ENCODE data around the gene SH3BP1.

SH3BP1 gene

GRCh38 chr22:37631448-37632173 lies 7.9 kb upstream of the SH3BP1 start:
- no peak for DNase-seq (ENCODE audit: low read depth)
- TF ChIP-seq, protein P1, sequence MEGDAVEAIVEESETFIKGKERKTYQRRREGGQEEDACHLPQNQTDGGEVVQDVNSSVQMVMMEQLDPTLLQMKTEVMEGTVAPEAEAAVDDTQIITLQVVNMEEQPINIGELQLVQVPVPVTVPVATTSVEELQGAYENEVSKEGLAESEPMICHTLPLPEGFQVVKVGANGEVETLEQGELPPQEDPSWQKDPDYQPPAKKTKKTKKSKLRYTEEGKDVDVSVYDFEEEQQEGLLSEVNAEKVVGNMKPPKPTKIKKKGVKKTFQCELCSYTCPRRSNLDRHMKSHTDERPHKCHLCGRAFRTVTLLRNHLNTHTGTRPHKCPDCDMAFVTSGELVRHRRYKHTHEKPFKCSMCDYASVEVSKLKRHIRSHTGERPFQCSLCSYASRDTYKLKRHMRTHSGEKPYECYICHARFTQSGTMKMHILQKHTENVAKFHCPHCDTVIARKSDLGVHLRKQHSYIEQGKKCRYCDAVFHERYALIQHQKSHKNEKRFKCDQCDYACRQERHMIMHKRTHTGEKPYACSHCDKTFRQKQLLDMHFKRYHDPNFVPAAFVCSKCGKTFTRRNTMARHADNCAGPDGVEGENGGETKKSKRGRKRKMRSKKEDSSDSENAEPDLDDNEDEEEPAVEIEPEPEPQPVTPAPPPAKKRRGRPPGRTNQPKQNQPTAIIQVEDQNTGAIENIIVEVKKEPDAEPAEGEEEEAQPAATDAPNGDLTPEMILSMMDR (IDR thresholded peaks at IDR 0.05; ENCODE audit: low read length, missing control alignments), result no peak
- no peak overlapping the region for H3K4me3 ChIP-seq (replicated peaks; ENCODE audit: low read depth, low read length)

GRCh38 chr22:37632174-37633088 lies 7.0 kb upstream of the SH3BP1 start:
- DNase-seq (ENCODE audit: low read depth), result no peak
- TF ChIP-seq, protein P1 (IDR thresholded peaks at IDR 0.05; ENCODE audit: low read length, missing control alignments), result no peak
- no peak overlapping the region for H3K4me3 ChIP-seq (replicated peaks; ENCODE audit: low read depth, low read length)

DNA sequence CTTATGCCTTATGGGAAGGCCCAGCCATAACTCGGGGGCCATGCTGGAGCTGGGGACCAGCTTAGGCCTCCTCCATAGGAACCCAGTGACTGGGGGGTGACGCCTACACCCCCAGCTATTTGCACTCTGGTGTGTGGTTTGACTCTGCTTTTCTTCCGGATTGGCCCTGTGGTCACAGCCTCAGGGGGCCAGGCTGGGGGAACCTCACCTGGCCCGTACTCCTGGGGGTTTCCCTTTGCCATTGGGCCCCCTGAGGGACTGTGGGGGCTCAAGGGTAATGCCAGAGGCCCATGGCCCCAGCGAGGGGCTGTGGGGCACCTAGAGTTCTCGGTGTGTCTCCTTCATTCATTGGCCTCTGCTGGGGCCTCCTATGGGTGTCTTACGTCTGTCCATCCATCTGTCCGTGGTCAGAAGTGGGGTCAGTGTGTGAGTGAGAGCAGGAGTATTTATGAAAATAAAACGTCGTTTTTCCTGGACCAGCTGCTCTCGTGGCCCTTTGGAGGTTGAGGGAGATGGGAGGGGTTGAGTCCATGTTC lies 6.3 kb upstream of the SH3BP1 start:
- no peak overlapping the region for H3K4me3 ChIP-seq (replicated peaks; ENCODE audit: low read depth, low read length)
- TF ChIP-seq, protein P1 (IDR thresholded peaks at IDR 0.05; ENCODE audit: low read length, missing control alignments), result no peak
- DNase-seq (ENCODE audit: low read depth), result no peak

DNA sequence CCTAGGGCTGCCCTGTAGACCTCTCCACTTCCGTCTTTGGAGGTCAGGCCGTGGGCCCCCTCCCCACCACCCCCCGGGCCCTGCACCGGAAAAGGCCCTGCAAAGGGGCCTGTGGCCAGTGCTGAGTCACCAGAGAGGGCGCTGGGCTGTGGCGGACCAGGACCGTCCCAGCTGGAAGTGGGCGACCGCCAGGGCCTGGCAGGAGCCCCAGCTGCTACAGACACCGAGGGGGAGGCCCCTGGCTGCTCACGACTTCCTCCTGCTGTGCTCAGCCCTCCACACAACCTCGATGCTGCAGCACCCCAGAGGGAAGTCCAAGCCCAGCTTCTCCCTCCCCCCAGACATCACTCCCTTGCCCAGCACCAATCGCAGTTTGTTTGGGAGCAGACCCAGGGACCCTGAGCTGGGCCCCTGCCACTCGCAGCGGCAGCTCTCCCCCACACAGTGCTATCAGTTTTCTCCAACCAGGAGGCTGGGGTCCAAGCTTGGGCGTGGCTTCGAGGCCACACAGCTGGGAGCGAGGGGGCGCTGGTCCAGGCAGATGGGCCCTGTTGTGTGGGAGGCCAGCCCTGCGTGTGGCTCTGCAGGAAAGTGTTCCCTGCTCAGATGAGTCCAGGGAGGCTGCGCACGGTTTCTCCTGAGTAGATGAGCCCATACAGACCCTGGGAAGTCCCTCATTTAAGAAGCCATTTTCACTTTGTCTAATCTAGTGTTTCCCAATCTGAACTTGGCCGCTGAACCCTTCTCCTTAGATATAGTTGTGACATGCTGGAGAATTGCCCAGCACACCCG lies 5.6 kb upstream of the SH3BP1 start:
- TF ChIP-seq, protein P1 (IDR thresholded peaks at IDR 0.05; ENCODE audit: low read length, missing control alignments), result no peak
- peak overlapping the region; percentile 32 for H3K4me3 ChIP-seq (replicated peaks; ENCODE audit: low read depth, low read length)
- peak; percentile 95 for DNase-seq (ENCODE audit: low read depth)

DNA sequence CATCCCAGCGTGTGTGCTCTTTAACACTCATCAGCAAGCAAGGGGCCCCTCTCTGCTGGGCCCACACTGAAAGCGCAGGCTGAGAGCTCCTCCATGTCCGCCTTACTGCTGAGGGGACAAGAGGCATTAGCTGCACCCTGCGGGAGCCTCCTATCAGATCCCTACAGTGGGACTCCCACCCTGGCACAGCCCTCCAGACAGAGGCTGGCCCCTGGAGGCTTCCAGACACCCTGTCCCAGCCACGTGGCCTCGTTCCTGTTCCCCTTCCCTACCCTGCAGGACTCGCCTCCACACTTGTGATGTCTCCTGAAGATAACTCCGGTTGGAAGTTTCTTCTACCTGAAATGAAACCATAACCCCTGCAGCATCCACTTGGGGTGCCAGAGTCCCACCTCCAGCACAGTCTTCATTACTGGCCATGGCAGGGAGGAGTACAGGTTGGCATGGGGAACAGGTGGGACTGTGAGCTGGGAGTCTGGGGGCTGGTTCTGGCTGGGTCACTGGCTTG lies 5.0 kb upstream of the SH3BP1 start:
- no peak for DNase-seq (ENCODE audit: low read depth)
- TF ChIP-seq, protein P1 (IDR thresholded peaks at IDR 0.05; ENCODE audit: low read length, missing control alignments), result peak; percentile 25
- peak overlapping the region; percentile 32 for H3K4me3 ChIP-seq (replicated peaks; ENCODE audit: low read depth, low read length)

GRCh38 chr22:37635157-37635556 lies 4.3 kb upstream of the SH3BP1 start:
- H3K4me3 ChIP-seq (replicated peaks; ENCODE audit: low read depth, low read length), result no peak overlapping the region
- TF ChIP-seq, protein P1 (IDR thresholded peaks at IDR 0.05; ENCODE audit: low read length, missing control alignments), result no peak
- no peak for DNase-seq (ENCODE audit: low read depth)
